8988T (cell line): Measurements from ENCODE around the gene LENG9.
"Not testable (repeated sequence)": the region's sequence is repeated elsewhere in the genome, so short reads cannot be mapped to it uniquely, and the experiment has no call there.

ENCODE experiments used
- DNase-seq: peaks from one replicate; pipeline ENCODE4 v3.0.0; 2011

LENG9 gene

DNA sequence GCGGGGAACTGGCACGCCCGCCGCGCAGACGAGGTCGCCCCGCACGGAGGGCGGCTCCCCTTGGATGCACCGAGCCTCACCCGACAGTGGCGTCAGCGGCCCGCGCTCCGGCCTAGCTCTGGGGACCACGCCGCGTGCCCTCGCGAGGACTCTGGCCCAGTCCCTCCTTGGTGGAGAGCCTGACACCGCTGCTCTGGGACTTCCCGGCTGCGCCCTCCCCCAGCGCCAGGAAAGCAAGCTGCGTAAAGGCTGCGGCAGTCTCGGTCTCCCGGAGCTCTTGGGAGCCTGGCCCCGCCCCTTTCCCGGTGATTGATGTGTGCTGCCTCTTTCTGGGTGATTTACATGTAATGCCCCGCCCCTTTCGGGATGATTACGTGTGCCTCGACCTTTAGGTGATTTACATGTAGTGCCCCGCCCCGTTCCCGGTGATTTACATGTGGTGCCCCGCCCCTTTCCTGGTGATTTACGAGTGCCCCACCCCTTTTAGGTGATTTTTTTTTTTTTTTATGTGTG lies at the start of gene LENG9:
Gene LENG9 (minus strand): TSS at position 248 of the 513 bp plus-strand sequence. CDS start 252 bp downstream, outside the sequence.
- DNase-seq = no peak

GRCh38 chr19:54509200-54509940 lies 45.8 kb upstream of the LENG9 start:
- not testable (repeated sequence) for DNase-seq

DNA sequence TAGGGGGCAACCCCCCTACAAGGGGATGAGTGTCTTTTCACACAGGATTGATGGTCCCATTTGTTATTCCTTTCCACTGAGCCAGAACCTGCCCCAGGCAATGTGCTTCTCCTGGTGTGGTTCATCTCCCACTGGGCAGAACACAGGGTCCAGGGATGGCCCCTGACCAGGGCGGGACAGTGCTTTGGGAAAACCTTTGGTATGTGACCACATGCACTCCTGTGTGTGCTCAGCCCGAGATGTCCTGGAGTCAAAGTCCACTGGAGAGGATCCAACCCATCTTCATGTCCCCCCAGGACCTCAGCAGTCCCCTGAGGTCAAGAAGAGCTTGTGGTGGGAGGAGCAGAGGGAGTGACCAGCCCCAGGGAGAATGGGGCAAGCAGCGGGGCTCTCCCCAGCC lies 44.9 kb upstream of the LENG9 start:
- DNase-seq = not testable (repeated sequence)

DNA sequence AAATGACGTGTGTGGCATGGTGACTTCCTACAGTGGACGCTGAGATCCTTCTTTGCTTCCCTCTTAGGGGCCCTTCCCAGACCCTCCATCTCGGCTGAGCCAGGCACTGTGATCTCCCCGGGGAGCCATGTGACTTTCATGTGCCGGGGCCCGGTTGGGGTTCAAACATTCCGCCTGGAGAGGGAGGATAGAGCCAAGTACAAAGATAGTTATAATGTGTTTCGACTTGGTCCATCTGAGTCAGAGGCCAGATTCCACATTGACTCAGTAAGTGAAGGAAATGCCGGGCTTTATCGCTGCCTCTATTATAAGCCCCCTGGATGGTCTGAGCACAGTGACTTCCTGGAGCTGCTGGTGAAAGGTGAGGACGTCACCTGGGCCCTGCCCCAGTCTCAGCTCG lies 44.2 kb upstream of the LENG9 start:
- DNase-seq = no peak

DNA sequence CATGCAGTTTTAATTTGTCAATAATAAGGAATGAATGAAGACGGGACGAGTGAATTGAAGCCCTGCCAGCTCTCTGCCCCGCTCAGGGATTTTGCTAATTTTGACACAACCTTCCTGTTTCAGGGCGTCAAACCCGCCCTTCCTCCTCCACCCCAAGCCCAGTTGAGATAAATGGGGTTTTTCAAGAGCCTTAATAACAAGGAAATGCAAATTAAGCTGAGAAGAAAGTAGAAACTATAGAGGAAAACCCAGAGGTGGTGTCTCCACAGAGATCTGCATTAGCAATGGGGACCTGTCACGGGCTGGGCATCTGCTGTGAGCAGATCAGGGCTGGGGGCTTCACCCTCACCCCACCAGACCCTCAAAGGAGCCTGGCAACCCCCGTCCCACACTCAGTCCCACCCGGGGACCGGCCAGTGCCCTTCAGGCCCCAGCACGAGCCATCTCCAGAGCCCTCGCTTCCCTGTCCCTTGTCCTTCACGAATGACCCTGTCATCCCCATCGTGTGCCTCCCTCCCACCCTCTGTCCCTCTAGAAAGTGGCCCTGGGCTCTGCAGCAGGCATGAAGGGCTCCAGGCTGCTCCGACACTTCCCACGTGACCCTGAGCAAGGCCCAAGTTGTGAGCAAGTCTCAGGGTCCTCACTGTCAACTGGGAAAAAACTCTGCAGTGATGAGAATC lies 43.6 kb upstream of the LENG9 start:
- not testable (repeated sequence) for DNase-seq

DNA sequence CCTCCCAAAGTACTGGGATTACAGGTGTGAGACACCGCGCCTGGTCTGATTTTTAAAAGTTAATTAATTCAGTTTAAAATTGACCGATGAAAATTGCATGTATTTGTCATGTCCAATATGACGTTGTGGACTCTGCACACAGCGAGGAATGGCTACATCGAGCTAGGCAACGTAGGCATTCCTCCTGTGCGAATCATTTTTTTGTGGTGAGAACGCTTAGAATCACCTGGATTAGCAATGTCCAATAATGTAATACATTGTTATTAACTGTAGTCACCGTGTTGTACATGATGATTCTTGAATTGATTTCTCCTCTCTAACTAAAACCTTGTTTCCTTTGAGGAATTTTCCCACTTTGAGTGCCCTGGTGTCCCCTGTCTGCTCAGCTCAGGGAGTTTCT lies 42.5 kb upstream of the LENG9 start:
- no peak for DNase-seq

- DNase-seq = not testable (repeated sequence)
Measured at GRCh38 chr19:54505542-54505941, 42.0 kb upstream of the LENG9 start.

DNA sequence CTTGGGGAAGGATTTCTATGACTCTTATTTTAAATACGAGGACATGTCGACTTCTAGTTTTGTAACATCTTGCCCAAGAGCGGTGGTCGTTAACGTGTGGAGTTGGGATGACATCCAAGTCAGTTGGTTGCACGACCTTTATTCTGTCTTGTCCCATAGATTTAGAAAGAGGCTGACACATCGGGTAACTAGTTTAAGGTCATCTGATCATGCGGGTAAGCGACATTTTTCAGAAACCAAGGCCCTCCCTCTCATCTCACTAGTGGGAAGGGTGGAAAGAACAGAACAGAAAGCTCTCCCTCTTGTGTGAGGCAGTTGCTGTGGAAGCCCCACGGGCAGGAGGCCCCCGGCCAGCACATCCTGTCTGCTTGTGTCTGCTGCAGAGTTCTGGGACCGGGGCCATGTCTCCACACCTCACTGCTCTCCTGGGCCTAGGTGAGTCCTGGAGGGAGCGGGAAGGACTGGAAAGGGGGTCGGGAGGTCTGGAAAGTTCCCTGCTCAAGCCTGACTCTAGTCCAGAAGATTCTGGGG lies 39.0 kb upstream of the LENG9 start, which contains the start of gene LAIR2:
Gene LAIR2 (plus strand): TSS at position 314 of the 531 bp plus-strand sequence. CDS start 88 bp downstream, at position 402.
- DNase-seq = no peak

DNA sequence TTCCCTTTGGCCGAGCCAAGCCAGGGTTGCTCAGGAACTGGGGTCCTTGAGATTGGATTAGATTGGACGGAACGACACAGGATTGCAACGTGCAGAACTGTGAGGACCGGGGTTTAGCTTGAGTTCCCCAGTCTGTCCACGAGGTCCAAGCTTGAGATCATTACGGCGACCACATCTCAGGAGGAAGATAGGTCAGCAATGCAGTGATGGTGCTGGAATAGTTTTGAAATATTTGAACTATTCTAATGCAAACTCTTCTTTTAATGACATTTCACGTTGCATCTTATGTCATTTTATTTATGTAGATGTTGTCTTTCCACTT lies 34.8 kb upstream of the LENG9 start:
- DNase-seq = not testable (repeated sequence)

GRCh38 chr19:54497747-54498450 lies 34.3 kb upstream of the LENG9 start:
- not testable (repeated sequence) for DNase-seq

DNA sequence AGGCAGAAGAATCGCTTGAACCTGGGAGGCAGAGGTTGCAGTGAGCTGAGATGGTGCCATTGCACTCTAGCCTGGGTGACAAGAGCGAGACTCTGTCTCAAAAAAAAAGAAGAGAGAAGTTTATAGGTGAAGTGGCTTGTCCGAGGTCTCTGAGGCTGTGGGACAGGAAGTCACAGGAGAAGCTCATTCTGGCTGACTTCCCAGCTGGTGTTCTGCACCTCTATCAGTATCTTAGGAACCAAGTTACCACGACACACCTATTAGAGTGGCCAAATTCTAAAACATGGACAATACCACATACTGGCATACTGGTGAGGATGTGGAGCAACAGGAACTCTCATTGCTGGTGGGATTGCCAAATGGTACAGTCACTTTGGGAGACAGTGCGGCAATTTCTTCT lies 31.7 kb upstream of the LENG9 start:
- not testable (repeated sequence) for DNase-seq

DNA sequence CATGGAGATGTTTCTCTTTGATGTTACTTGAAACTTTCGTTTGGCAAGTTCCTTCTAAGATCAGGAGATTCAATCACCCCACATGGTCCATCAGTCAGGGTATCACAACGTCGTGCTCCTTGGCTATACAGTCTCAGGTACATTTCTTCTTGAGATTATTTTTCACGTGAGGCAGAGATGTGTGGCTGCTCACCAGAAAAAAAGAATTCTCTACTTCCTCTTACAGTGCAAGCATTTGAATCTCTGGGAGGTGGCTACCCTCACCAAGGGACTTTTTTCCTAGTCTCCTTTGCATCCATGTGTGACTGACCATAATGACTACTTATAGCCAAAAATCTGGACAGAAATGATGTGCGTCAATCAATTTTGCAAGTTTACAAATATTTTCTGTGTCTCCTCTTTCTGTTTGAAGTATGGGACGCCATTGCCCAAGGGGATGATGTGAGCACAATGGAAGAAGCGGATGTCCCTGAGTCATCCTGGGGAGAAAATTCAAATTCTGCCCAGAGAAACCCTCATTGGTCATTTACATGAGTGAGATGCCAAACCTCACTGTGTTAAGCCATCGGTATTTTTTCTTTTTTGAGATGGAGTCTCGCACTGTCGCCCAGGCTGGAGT lies 30.5 kb upstream of the LENG9 start:
- no peak for DNase-seq

DNA sequence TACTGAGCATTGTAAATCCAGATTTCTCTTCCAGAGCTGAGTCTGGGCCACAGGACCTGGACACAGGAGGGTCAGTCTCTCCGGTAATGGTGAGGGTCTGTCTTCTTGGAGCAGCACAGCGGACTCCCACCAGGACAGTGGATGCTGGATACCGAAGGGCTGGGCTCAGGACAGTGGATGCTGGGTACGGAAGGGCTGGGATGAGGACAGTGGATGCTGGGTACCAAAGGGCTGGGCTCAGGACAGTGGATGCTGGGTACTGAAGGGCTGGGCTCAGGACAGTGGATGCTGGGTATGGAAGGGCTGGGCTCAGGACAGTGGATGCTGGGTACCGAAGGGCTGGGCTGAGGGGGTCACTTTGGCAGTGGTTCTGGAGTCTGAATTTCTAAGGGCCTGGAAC lies 29.5 kb upstream of the LENG9 start:
- DNase-seq = not testable (repeated sequence)

GRCh38 chr19:54492568-54492967 lies 29.0 kb upstream of the LENG9 start:
- DNase-seq = no peak

DNA sequence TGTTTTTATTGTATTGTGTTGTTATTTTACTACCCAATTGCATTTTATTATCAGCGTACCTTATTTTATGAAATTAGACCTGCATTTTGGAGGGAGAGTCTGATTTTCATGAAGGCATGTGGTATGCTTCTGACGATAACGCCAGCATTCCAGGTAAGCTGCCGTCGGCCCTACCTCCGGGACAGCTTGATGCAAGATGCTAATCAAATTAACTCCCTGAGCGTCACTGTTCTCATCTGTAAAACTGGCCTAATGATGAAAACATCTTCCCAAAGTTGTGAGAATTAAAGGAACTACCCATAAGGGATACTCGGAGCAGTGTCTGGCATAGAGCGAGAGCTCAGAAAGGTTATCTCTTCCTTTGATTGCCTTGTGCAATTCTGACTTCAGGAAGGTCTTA lies 26.2 kb upstream of the LENG9 start:
- no peak for DNase-seq

GRCh38 chr19:54489341-54489740 lies 25.8 kb upstream of the LENG9 start:
- DNase-seq = no peak

- no peak for DNase-seq
Measured at GRCh38 chr19:54485851-54486250, 22.3 kb upstream of the LENG9 start.

GRCh38 chr19:54484451-54484850 lies 20.9 kb upstream of the LENG9 start:
- no peak for DNase-seq

DNA sequence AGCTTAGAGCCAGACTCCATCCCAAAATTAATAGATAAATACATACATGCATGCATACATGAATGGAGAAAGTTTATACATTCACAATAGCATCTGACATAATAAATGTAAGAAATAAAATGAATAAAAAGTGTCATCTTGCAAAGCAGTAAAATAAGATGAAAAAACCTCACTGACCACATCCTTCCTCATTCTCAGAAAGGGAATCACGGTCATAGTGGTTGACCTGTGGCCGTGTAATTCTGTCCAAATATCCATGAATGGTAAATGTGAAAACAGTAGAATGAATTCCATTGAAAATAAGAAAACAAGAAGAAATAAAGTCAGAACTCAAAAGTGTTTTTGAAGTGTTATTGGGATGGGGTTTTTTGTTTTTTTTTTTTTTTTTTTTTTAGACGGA lies 19.3 kb upstream of the LENG9 start:
- no peak for DNase-seq

DNA sequence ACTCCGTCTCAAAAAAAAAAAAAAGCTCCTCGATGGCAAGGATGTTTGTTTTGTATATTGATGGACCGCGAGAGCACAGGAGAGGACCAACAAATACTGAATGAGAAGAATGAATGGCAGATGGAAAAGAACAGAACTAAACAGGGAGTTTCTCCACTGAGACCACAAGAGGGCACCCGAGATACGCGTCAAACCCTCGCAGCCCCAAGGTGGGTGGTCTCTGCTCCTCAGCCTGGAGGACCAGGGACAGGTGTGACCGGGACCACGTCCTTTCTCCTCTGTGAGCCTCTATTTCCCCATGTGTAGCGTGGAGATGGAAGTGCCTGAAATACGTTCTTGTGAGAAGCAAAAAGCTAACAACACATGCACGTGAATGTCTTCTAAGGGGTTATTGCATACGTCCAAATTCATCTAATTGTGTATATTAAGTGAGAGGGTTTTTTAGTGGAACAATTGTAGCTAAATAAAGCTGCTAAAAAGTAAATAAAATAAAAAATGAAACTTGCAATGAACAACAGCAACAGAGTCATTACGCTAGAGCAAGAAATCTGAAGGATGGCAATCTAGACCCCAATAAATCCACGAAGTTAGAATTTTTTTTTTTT lies 17.9 kb upstream of the LENG9 start:
- no peak for DNase-seq

DNA sequence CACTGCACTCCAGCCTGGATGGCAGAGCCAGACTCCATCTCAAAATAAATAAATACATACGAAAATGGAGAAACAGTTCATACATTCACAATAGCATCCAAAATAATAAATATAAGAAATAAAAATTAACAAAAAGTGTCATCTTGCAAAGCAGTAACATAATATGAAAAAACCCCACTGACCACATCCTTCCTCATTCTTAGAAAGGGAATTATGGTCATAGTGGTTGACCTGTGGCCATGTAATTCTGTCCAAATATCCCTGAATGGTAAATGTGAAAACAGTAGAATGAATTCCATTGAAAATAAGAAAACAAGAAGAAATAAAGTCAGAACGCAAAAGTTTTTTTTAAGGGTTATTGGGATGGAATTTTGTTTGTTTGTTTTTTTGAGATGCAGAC lies 16.5 kb upstream of the LENG9 start:
- DNase-seq = no peak

DNA sequence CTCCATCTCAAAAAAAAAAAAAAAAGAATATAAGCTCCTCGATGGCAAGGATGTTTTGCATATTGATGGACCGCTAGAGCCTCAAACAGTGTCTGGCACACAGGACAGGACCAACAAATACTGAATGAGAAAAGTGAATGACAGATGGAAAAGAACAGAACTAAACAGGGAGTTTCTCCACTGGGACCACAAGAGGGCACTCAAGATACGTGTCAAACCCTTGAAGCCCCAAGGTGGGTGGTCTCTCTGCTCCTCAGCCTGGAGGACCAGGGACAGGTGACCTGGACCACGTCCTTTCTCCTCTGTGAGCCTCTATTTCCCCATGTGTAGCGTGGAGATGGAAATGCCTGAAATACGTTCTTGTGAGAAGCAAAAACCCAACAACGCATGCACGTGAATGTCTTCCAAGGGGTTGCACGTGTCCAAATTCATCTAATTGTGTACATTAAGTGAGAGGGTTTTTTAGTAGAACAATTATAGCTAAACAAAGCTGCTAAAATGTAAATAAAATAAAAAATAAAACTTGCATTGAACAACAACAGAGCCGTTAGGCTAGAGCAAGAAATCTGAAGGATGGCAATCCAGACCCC lies 15.2 kb upstream of the LENG9 start:
- no peak for DNase-seq
